WI38 (cell line): ENCODE results near the gene LSM14A.

Experiments
- H3K4me3 ChIP-seq: 2 replicates; pipeline ENCODE4 v1.5.1; 2011; ENCODE audit warnings: low read depth, mild to moderate bottlenecking, control low read depth, low read length
- TF ChIP-seq, protein P1 (sequence below): IDR thresholded peaks from 2 replicates; pipeline ENCODE4 v1.5.1; 2012; ENCODE audit warnings: low read depth, mild to moderate bottlenecking, control low read depth, low read length

LSM14A gene

GRCh38 chr19:34255546-34255945 lies 83.2 kb downstream of the LSM14A start:
- TF ChIP-seq, protein P1, sequence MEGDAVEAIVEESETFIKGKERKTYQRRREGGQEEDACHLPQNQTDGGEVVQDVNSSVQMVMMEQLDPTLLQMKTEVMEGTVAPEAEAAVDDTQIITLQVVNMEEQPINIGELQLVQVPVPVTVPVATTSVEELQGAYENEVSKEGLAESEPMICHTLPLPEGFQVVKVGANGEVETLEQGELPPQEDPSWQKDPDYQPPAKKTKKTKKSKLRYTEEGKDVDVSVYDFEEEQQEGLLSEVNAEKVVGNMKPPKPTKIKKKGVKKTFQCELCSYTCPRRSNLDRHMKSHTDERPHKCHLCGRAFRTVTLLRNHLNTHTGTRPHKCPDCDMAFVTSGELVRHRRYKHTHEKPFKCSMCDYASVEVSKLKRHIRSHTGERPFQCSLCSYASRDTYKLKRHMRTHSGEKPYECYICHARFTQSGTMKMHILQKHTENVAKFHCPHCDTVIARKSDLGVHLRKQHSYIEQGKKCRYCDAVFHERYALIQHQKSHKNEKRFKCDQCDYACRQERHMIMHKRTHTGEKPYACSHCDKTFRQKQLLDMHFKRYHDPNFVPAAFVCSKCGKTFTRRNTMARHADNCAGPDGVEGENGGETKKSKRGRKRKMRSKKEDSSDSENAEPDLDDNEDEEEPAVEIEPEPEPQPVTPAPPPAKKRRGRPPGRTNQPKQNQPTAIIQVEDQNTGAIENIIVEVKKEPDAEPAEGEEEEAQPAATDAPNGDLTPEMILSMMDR, result no peak
- peak overlapping the region; percentile 77 for H3K4me3 ChIP-seq

- TF ChIP-seq, protein P1, result no peak
- H3K4me3 ChIP-seq, result no peak overlapping the region
These were observed 84.7 kb downstream of the LSM14A start for GRCh38 chr19:34256835-34257558.

GRCh38 chr19:34257559-34257924 lies 85.2 kb downstream of the LSM14A start:
- H3K4me3 ChIP-seq, result no peak overlapping the region
- TF ChIP-seq, protein P1, result no peak

DNA sequence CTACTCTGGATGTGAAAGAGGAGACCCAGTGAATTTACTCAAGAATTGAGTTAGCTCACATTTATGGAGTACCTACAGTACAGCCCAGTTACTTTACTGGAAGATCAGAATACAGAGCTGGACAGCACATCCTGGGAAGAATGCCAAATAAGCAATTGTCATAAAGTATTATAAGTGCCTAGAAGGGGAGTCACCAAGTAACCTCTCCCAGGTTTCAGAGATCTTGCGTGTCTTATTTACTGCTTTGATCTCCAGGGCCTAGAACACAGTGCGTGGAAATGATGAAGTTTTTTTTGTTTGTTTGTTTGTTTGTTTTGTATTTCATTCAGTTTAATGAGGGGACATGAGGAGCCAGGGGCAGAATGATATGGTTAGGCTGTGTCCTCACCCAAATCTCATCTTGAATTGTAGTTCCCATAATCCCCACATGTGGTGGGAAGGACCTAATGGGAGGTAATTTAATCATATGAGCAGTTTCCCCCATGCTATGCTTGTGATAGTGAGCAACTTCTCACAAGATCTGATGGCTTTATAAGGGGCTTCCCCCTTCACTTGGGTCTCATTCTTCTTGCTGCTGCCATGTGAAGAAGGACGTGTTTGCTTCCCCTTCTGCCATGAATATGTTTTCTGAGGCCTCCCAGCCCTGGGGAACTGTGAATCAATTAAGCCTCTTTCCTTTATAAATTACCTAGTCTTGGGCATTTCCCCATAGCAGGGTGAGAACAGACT lies 87.2 kb downstream of the LSM14A start:
- no peak overlapping the region for H3K4me3 ChIP-seq
- TF ChIP-seq, protein P1, result no peak

DNA sequence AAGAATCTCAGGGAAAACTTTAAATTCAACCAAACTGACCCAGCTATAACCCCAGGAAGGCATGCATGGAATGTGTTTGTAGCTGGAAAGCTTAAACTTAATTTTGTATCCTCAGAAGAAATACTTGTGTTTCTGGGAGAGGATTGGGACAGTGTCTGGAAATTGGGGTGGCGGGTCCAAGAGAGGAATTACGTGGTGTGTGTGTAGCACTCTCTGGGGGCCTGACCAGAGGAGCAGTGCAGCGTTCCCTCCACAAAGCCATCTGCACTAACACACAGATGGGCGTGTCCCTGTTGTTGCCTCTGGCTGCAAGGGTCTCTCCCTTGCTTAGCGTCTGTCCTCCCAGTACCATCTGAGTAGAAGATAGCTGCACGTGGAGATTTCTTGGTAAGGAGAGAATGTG lies 88.5 kb downstream of the LSM14A start:
- H3K4me3 ChIP-seq, result peak overlapping the region; percentile 21; the same call in 1 of the 2 replicates
- TF ChIP-seq, protein P1, result no peak

- TF ChIP-seq, protein P1, result no peak
- H3K4me3 ChIP-seq, result peak overlapping the region; percentile 14; the same call in 1 of the 2 replicates
These were observed 89.2 kb downstream of the LSM14A start for GRCh38 chr19:34261334-34262109.
